Activated CD8-positive, alpha-beta memory T cell treated with anti-CD3 and anti-CD28 coated beads for 36 hours (primary cell): ENCODE data around the gene ADAMTS14. TPM values are rescaled to one million over a fixed set of nuclear protein-coding genes. Genes with fewer than 3 reads are reported as not detected.

Source experiments
- CTCF ChIA-PET: fragments of 350-600 bp; sonication (Branson Sonifier 250); formaldehyde crosslinking; loops from one replicate; lab custom pipeline; 2021; ENCODE audit warnings: antibody characterized with exemption; lab: Charles Lee
- POLR2A ChIA-PET: fragments of 350-600 bp; sonication (Branson Sonifier 250); formaldehyde crosslinking; loops from one replicate; lab custom pipeline; 2021; ENCODE audit warnings: antibody characterized with exemption; lab: Charles Lee
- total RNA-seq, 2 experiments: library from RNA; stranded (reverse); gene quantifications; one replicate each; pipeline ENCODE4 v1.2.3, GENCODE V29; 2021

The ADAMTS14 gene
- total RNA-seq, 2 experiments from 2014 or later = 0.04 TPM; not detected in 1

DNA sequence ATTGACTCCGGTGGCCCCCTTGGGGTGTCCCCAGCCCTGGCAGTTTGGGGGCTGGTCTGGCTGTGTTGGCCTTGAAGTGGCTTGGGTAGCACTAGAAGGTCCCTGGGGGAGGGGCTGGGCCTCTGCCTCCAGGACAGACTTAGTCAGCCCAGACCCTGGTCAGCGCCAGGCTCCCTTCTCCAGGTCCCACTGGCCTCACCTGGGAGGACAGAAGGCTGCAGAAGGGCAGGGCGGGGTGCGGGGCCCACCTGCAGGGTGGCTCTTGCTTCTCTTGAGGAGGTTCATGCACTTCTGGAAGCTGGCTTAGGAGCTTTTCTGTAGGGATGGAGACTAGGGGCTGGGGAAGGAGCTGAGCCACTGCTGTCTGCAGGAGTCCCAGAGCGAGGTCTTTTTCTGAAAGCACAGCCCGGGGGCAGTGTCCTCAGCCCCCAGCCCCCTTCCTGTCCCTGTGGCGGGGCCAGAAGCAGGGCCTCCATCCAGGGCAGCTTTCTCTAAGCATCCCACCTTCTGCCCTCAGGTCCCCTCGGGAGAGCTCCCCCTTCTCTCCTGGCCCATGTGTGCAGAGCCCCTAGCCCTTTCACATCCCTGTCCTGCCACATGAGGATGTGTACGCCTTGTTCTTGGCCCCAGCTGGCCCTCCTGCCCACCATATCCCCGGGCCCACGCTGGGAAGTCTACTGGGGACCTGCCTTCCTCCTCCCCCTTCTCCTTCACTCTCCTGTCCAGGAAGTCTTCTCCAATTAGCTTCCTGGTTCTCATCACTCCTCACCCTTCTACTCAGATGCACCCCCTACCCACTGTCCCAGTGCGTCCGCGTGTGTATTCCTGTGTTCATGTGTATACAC is 101.9 kb downstream of the ADAMTS14 start:
- ChIA-PET CTCF (no interaction called here), POLR2A (no interaction called here)

DNA sequence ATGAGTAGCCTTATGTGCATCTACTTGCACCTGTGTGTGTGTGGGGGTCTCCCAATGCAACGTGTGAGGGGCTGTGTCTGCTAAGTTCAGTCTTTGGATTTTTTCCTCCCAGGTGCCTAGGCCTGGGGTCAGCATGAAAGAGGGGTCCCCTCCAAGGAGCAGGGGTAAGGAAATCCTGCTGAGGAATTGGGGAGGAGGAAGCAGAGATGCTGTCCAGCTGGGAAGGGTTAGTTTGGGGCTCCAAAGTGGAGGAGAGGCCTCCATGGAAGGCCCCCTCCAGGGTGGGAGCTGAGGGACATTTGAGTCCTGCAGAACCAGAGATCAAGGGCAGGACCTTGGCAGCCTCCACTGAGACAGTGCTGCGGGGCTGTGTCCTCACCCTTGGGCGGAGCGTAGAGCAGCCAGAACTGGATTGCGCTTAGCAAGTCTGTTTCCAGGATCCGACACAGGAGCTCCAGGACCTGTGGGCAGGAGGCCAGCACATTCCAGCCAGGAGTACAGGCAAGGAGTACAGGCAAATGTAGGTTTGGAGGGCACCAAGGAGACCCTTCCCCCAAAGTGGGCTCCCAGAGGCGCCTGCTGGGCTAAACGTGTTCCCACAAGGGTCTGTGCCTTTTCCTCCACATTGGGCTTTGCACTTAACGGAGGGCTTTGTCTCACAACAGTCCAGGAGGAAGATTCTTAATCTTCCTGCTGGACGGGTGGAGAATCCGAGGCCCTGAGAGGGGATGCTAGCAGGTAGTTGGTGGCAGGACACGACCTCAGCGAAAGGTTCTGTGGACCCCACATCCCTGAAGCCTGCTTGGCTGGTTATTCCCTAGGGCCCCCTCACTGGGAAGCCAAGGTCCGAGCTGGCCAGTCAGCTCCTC is 102.7 kb downstream of the ADAMTS14 start:
- POLR2A ChIA-PET = no interaction called here
- CTCF ChIA-PET = interaction anchor here (0.6 kb wide), 1 partner anchor 49 kb away, joined by 4 read pairs; no protein-coding TSS in a partner anchor

DNA sequence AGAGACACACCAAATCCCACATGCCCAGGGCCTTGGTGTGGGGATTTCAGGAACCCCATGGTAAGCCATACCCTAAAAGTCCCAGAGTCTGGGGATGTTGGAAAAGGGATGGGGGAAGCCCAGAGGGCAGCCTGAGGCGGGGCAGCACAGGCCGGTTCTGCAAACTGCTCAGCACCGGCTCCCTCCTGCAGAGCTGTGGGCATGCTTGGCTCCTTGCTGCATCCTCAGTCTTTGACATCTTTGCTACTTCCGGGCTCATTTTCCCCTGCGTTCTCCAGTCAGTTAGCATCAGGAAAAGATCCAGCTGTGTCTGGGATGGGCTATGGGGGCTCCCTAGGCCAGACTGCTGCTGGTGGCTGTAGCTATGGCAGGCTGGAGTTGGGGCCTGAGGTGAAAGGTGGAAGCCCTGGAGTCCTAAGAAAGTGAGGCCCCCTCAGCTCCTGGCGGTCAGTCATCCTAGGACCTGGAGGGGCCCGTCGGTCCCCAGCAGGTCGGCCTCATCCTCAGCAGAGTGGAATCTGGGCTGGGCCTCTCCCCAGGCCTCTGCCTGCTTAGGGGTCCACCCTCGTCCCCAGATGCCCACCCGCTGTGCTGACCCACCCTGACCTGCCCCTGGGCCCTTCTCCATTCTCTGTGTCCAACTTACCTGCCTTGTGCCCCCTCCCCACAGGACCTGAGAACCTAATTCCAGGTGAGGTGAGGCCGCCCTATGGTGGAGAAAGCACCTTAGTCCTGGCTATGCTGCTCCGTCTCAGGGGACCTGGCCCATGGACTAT is 103.6 kb downstream of the ADAMTS14 start:
- ChIA-PET CTCF (interaction anchor here (0.6 kb wide), 1 partner anchor 49 kb away, joined by 4 read pairs; no protein-coding TSS in a partner anchor), POLR2A (no interaction called here)

DNA sequence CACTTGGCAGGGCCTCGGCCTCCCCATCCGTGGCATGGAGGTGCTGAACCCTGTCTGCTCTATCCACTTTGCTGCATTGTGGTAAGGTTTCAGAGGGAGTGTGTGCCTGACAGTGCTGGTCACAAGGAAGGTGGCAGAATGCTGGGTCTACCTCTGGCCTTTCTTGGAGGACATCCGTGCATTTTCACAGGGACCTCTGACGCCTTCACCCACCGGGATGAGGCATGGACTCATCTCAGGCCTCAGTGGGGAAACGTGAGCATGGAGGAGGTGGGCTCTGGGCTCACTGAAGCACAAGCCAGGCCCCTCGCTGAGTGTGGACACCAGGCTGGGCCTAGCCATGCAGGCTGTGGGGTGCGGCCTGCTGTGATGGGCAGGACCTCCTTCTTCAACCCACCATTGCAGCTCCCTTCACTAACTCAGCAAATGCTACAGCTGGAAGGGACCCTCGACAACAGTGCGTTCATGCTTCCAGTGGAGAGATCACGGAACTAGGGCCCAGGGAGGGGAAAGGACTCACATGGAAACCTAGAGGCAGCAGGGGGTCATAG is 104.2 kb downstream of the ADAMTS14 start:
- ChIA-PET CTCF (no interaction called here), POLR2A (no interaction called here)

DNA sequence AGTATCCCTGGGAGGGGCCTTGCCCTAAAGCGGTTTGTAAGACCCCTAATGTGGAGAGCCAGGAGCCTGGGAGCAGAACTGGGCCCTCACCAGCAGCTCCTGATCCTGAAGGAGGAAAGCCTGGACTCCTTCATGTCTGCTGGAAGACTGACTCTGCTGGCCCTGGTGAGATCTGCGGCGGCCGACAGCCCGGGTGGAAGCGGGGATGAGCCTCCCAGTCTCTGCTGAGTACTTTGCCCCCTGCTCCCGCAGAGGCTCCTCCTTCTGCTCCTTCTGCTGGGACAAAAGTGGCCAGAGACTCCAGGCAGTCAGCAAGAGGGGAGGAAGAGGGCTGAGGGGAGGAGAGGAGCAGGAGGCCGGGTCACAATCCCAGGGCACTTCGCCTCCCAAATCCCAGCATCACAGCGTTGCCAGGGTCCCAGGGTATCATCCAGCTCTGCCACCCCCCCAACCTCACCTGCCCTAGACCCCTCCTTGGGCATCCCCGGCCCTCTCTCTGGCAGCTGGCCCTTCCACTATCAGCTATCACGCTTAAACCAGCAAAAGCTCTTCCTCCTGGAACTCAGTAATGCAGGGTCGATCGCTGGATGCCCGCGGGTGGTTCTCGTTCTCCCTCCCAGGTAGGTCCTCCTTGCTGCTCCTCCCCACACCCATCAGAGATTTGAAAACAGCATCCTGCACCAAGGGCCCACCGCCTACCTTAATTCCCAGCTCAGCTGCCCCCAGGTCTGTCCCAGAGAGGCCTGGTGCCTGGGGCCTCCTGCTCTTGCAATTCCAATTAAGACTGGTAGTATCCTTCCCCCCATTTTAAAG is 105.0 kb downstream of the ADAMTS14 start:
- POLR2A ChIA-PET = no interaction called here
- CTCF ChIA-PET = interaction anchor here (1.1 kb wide), 1 partner anchor 102 kb away, joined by 3 read pairs; no protein-coding TSS in a partner anchor

DNA sequence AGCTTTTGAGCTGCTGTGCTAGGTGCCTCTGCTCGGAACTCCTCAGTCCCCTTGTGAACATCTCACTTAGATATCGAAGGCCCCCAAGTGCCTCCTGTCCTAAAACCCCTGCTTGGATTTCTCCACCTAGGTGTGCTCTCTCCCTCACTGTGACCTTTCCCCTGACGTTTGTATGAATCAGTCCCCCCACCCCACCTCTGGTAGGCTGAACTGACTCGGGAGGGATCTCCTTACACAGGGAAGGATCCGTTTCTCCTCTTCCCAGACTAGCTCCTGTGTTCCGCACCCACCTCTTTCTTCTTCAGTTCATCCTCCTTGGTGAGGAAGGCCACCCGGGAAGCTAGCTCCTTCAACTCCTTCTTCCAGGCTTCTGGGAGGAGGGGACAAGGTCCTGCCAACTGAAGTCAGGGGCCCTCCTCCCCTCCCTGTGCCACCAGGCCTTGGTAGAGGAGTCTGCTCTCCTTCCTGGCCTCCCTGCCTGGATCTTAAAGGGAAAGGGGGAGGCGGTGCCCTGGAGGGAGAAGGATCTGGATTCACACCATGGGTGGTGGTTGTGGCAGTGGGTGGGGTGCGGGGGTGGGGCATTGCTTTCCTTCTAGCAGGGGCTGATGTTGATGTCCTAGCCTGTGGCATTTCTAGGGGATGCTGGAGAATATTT is 106.1 kb downstream of the ADAMTS14 start:
- CTCF ChIA-PET = interaction anchor here (1.0 to 1.1 kb wide), 2 partner anchors 19 to 100 kb away, joined by 3 read pairs; no protein-coding TSS in a partner anchor
- POLR2A ChIA-PET = interaction anchor here (0.6 kb wide), 1 partner anchor 99 kb away, joined by 8 read pairs; no protein-coding TSS in a partner anchor

DNA sequence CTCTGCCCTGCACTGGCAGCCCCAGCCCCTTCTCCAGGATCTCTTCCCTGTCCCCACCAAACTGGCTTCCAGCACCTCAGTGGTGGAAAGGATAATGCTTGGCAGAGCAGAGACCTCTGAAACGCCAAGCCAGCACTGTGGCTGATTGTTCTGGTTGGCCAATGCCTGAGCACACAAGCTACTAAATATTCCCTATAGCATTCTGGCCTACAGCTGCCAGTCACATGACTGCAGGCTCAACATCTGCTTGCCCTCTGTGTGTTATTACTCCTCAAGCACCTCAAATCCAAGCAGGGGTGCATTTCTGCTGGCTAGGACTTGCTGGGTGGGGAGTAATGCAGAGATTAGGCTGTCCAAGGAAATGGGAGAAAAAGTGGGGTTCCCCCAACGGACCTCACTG is 106.8 kb downstream of the ADAMTS14 start:
- ChIA-PET CTCF (interaction anchor here (1.0 kb wide), 1 partner anchor 18 kb away, joined by 3 read pairs; no protein-coding TSS in a partner anchor), POLR2A (no interaction called here)

DNA sequence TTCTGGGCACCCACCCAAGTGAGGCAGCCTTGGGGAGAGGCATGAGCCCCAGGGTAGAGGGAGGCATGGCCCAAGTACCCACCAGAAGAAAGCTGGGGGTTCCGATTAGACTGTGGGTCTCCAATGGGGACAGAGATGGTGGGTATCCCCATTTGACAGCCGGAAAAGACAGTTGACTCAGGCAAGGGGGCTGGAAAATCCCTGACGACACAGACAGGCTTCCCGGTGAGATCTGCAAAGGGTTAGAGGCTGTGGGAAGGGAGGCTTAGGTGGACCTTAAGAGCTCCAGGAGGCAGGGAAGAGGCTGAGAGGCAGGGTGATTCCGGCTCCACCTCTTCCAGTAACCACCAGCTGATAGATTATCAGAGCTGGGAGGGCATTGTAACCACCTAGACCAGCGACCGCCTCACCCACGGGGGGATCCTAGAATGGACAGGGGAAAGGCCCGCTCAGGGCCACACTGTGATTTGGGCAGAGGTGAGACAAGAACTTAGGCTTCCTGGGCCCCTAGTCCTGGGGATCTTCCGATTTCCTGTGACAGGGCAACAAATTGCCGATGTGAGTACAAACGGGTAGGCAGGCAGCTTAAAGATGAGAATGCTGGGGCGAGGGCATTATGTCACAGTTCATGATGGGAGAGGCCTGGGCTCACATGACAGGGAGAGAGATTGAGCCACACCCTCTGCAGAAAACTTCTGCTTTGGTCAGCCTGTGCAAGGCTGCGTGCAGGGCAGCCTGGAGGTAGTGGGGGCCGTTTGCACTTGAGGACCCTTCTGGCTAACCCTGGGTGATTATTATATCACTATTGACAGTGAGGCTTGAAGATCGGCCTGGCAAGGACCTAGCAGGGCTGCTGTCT is 107.4 kb downstream of the ADAMTS14 start:
- CTCF ChIA-PET = no interaction called here
- POLR2A ChIA-PET = no interaction called here

DNA sequence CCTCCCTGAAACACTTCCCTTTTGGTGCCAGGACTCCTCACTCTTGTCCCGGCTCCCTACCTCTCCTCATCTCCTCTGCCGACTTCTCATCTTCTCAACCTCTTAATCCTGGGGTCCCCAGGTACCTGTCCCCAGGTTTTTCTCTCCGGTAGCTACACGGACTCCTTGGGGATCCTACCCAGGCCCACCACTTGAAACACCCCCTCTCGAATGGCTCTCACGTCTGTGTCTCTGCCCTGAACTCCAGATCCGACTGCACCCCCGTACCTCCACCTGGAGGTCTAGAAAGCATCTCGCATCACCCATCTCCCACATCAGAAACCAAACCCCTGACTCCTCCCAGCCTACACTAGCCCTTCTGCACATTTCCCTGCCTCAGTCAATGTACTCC is 108.1 kb downstream of the ADAMTS14 start:
- POLR2A ChIA-PET = no interaction called here

DNA sequence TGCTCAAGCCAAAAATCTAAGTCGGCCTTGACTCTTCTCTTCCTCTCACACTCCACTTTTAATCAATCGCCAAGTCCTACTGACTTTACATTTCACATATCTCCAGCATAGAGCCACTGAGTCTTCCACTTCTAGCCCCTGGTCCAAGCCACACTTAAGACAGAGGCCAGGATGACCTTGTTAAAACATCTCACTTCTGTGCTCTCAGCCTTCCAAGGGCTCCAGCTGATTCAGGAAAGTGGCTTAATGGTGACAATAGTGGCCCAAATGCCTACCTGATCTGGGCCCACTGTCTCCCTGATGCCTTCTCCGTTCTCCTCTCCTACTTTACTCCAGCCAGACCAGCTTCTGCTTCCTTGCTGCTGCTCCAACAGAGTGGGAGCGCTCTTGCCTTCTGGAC is 108.5 kb downstream of the ADAMTS14 start:
- ChIA-PET POLR2A (no interaction called here), CTCF (no interaction called here)

More for the DNA sequence above, 108.1 kb downstream of the ADAMTS14 start:
- CTCF ChIA-PET = no interaction called here

DNA sequence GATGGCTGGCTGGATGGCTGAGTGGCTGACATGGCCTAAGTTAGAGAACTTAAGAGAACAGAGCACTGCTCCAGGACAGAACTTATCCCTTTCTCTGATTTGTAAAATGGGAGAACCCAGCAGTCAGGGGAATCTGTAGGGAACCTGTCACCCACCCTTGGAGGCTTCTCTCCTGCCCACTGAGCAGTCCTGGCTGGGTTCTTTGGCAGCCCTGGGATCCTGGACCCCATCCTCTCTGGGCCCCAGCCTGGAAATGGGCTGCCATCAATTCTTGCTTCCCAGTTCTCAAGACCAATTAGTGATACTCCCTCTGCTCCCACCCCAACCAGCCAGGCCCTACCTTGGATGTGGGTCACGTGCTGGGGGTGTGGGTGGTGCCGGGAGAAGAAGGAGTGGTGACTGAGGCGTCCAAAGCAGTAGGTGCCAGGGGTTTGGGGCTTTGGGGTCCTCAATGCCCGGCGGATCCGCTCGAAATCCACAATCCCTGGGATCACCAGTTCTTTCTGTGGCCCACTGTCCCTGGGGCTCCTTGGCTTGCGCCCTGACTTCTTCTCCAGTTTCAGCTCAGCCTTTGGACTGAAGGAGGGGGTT is 109.2 kb downstream of the ADAMTS14 start:
- POLR2A ChIA-PET = no interaction called here
- CTCF ChIA-PET = no interaction called here

DNA sequence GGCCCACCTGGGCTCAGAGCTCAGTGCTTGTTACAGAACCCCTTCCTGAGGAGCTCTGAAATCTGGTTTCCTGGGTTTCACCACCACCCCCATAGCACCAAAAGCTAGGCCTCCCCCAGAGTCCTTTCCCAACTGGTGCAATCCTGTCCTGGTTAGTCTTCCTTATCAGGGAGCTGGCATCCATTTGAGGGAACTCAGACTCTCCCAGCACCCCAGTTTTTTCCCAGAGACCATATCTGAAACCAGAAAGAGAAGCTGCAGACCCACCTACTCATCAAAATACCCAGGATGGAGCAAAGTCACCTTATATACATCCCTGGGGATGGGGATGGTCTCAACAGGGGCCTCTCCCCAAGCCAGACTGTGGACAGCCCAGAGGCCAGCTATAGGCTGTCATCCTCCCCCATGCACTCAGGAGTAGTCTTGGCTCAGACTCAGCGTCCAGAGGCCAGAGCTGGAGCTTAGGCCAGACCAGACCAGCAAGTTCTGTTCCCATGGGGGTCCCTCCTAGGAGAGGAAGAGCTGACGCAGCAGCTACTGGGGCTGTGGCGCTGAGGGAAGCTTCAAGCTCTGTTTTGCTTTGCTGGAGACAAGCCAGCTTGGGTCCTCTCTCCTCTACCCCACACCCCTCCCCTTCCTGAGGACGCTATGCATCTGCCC is 109.9 kb downstream of the ADAMTS14 start:
- ChIA-PET POLR2A (no interaction called here), CTCF (no interaction called here)

DNA sequence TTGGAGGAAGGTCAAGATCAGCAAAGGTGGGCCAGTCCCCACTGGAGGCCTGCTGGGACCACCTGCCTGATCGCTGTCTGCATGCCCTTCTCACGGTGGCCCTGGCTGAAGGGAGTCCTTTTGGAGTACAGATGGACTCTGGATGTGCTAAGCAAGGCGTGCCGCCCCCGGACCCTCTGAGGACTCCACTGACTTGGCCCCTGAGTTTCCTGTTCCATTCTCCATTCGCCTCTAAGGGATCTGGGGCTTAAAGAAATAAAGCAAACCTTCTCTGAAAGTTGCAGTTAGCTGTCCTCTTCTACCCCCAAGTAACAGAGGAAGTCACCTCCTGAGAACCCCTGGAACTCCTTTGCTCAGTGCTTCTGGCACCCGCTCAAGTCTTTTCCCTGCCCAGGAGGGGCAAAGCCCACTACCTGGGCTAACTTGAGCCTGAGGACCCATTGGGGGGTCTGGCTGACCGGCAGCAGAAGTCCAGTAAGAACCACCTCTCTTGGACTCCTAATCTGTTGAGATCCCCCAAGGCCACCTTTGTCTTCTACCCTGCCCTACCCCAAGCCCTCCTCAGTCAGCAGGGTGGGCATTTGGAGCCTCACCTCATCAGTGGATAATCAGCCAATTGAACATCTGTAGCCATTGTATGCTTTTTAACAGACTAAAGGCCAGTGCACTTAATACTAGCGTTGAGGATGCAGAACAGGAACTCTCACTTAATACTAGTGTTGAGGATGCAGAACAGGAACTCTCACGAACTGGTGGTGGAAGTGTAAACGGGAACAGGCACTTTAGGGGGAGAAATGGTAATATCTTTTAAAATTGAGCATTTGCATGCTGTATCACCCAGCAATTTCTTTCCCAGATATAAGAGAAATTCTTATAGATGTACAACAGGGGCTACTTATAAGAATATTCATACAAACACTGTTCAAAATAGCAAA is 110.7 kb downstream of the ADAMTS14 start:
- ChIA-PET POLR2A (no interaction called here), CTCF (no interaction called here)

DNA sequence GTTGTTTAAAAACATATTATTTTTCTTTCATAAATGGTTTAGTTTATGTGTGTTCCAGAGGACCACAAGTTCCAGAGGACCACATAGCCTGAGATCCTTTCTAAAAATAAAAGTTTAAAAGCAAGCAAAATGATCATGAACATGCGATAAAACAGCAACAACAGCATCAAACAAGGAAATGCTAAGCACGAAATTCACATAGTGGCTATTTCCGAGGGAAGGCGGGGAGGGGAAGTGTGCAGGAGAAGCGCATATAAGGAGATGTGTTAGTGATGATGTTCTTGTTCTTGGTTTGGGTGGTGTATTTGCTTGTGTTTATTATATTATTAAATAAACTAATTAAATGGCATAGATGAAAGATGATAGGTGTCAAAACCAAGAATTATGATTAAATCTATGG is 111.7 kb downstream of the ADAMTS14 start:
- ChIA-PET POLR2A (no interaction called here), CTCF (no interaction called here)

DNA sequence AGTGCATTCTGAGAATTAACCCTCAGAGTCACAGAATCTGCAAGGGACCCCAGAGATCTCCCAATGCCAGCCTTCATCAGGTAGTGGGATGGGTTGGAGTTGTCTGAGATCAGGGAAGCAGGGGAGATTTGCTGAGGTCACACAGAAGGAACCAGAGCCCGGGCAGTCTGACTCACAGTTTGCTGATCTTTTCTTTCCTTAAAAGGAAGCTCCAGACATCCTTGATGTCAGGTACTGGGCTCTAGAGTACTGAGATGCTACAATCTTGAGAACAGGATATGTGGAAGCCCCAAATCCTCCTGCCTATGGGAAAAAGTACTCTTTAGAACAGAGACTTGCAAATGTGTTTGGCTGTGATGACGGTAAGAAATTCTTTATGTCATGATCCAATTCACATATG is 112.2 kb downstream of the ADAMTS14 start:
- POLR2A ChIA-PET = no interaction called here
- CTCF ChIA-PET = no interaction called here
